WTC11 (cell line): ENCODE data around the gene LASP1NB. TPM values are rescaled to one million over a fixed set of nuclear protein-coding genes. Genes with fewer than 3 reads are reported as not detected.
"Not testable (repeated sequence)": the region's sequence is repeated elsewhere in the genome, so short reads cannot be mapped to it uniquely, and the experiment has no call there.

Source experiments
- ATAC-seq: fragments of 200-7000 bp; cut with Tn5 transposase; 2 replicates; pipeline ENCODE4 v1.10.0; 2021; ENCODE audit warnings: mild to moderate bottlenecking, moderate library complexity
- CTCF ChIA-PET: fragments of 300-600 bp; sonication (Branson Sonifier 250); formaldehyde crosslinking; loops from one replicate; lab custom pipeline; 2021; ENCODE audit warnings: antibody characterized with exemption; lab: Charles Lee
- POLR2A ChIA-PET: fragments of 350-600 bp; sonication (Branson Sonifier 250); formaldehyde crosslinking; loops from one replicate; lab custom pipeline; 2021; ENCODE audit warnings: antibody characterized with exemption; lab: Charles Lee
- DNase-seq: peaks from one replicate; pipeline ENCODE4 v3.0.0; 2021; ENCODE audit warnings: low spot score
- H3K27ac Mint-ChIP-seq: 2 replicates; pipeline ENCODE4 v1.8.0; 2021; ENCODE audit warnings: mixed read lengths
- H3K27me3 Mint-ChIP-seq: 2 replicates; pipeline ENCODE4 v1.8.0; 2021; ENCODE audit warnings: low read depth, mild to moderate bottlenecking, moderate library complexity, mixed read lengths
- H3K36me3 Mint-ChIP-seq: 2 replicates; pipeline ENCODE4 v1.8.0; 2021; ENCODE audit warnings: mixed read lengths
- H3K4me1 Mint-ChIP-seq: 2 replicates; pipeline ENCODE4 v1.8.0; 2022; ENCODE audit warnings: mixed read lengths
- H3K4me3 Mint-ChIP-seq: 2 replicates; pipeline ENCODE4 v1.8.0; 2021; ENCODE audit warnings: mild to moderate bottlenecking, moderate library complexity, mixed read lengths
- H3K9me3 Mint-ChIP-seq: 2 replicates; pipeline ENCODE4 v1.8.0; 2021; ENCODE audit warnings: mixed read lengths
- CBFB ChIP-seq: sonication (generic); formaldehyde crosslinking; IDR thresholded peaks from 2 replicates; pipeline ENCODE4 v1.8.1; 2022; ENCODE audit warnings: mild to moderate bottlenecking, low read depth, missing genetic modification reagents
- CREM ChIP-seq: sonication (generic); formaldehyde crosslinking; IDR thresholded peaks from 2 replicates; pipeline ENCODE4 v1.8.1; 2022; ENCODE audit warnings: mild to moderate bottlenecking, missing genetic modification reagents, moderate library complexity
- CTCF ChIP-seq: fragments of 200-600 bp; IDR thresholded peaks from 2 replicates; pipeline ENCODE4 v1.8.0; 2022; ENCODE audit warnings: antibody characterized with exemption
- ETV6 ChIP-seq: sonication (generic); formaldehyde crosslinking; IDR thresholded peaks from 2 replicates; pipeline ENCODE4 v1.8.1; 2022; ENCODE audit warnings: mild to moderate bottlenecking, missing genetic modification reagents
- GRHL2 ChIP-seq: fragments of 250-450 bp; sonication (Bioruptor Pico); IDR thresholded peaks from 2 replicates; pipeline ENCODE4 v1.8.0; 2022; ENCODE audit warnings: mild to moderate bottlenecking, moderate library complexity; ENCODE audit not compliant: insufficient replicate concordance, severe bottlenecking
- JAZF1 ChIP-seq: fragments of 250-450 bp; sonication (Bioruptor Pico); IDR thresholded peaks from 2 replicates; pipeline ENCODE4 v1.9.0; 2021; ENCODE audit warnings: moderate library complexity, mild to moderate bottlenecking, inconsistent platforms
- JUN ChIP-seq: sonication (generic); formaldehyde crosslinking; IDR thresholded peaks from 2 replicates; pipeline ENCODE4 v1.8.0; 2023; ENCODE audit warnings: mild to moderate bottlenecking, missing genetic modification reagents
- NR1H2 ChIP-seq: sonication (generic); formaldehyde crosslinking; IDR thresholded peaks from 2 replicates; pipeline ENCODE4 v1.9.0; 2021; ENCODE audit warnings: mild to moderate bottlenecking, moderate library complexity, missing genetic modification reagents
- PRRX2 ChIP-seq: fragments of 250-450 bp; sonication (Bioruptor Pico); IDR thresholded peaks from 2 replicates; pipeline ENCODE4 v1.8.0; 2021; ENCODE audit warnings: mild to moderate bottlenecking
- SMAD4 ChIP-seq: sonication (generic); formaldehyde crosslinking; IDR thresholded peaks from 2 replicates; pipeline ENCODE4 v1.8.0; 2022; ENCODE audit warnings: mild to moderate bottlenecking, missing genetic modification reagents
- ZNF121 ChIP-seq: sonication (generic); formaldehyde crosslinking; IDR thresholded peaks from 2 replicates; pipeline ENCODE4 v1.8.0; 2023; ENCODE audit warnings: missing genetic modification reagents
- microRNA-seq: library from miRNA; unstranded; fragments of <30 nt; microRNA quantifications from one replicate; pipeline ENCODE4 v1.2.0, GENCODE V29; 2022; ENCODE audit warnings: borderline number of aligned reads
- total RNA-seq: library from RNA; stranded (reverse); gene quantifications from 3 replicates; pipeline ENCODE4 v1.2.3, GENCODE V29; 2021

Gene LASP1NB

GRCh38 chr17:38970128-38970527 is 44.7 kb downstream of the LASP1NB start (continued):
- TF ChIP-seq GRHL2 (CRISPR knock-in tag) (no peak), PRRX2 (CRISPR knock-in tag) (no peak)

GRCh38 chr17:38970804-38971203 is 45.4 kb downstream of the LASP1NB start:
- no peak for ATAC-seq
- H3K36me3 Mint-ChIP-seq = no peaks in the 10 kb centered on the region
- CTCF ChIA-PET = interaction anchor here (0.6 to 5.0 kb wide), 12 partner anchors 10 to 236 kb away, joined by 3 to 27 read pairs (median 4); partner anchors contain the start of gene LASP1NB
- H3K27me3 Mint-ChIP-seq = no peaks in the 10 kb centered on the region; the same call in 1 of the 2 replicates
- no peaks in the 10 kb centered on the region for H3K9me3 Mint-ChIP-seq
- H3K4me3 Mint-ChIP-seq = no peak overlapping the region
- DNase-seq = no peak
- POLR2A ChIA-PET = no interaction called here
- H3K27ac Mint-ChIP-seq = no peak overlapping the region
- TF ChIP-seq CREM (CRISPR knock-in tag) (no peak), SMAD4 (CRISPR knock-in tag) (no peak)
- peaks cover 18% of the 10 kb centered on the region for H3K4me1 Mint-ChIP-seq

DNA sequence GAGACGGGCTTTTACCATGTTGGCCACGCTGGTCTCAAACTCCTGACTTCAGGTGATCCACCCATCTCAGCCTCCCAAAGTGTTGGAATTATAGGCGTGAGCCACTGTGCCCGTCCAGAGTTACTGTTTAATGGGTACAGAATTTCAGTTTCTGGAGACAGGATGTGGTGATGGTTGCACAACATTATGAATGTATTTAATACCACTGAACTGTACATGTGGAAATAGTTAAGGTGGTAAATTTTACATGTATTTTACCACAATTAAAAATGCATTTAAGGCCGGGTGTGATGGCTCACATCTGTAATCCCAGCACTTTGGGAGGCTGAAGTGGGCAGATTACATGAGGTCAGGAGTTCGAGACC is 50.8 kb downstream of the LASP1NB start:
- ATAC-seq, H3K9me3 Mint-ChIP-seq, H3K27me3 Mint-ChIP-seq, H3K27ac Mint-ChIP-seq, H3K36me3 Mint-ChIP-seq, H3K4me3 Mint-ChIP-seq, H3K4me1 Mint-ChIP-seq, DNase-seq: not testable (repeated sequence)
- POLR2A ChIA-PET = interaction anchor here (0.7 kb wide), 1 partner anchor 199 kb away, joined by 4 read pairs; no protein-coding TSS in a partner anchor
- CTCF ChIA-PET = interaction anchor here (1.7 kb wide), 1 partner anchor 199 kb away, joined by 4 read pairs; no protein-coding TSS in a partner anchor

DNA sequence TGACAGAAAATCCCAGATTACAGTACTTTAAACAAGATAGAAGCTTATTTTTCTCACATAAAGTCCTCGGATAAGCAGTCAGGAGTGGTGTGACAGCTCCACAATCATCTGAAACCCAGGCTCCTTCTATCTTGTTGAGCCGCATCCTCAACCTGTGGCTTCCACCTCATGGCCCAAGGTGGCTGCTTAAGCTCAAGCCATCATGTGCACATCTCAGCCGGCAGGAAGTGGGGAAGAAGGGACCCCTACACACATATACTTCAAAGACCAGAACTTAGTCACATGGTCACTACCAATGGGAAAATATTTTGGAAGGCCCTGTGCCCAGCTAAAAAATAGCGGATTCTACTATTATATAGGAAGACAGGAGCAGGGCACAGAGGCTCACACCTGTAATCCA is 52.8 kb downstream of the LASP1NB start:
- Mint-ChIP-seq H3K4me1 (no peaks in the 10 kb centered on the region), H3K9me3 (no peaks in the 10 kb centered on the region), H3K27me3 (no peaks in the 10 kb centered on the region), H3K4me3 (no peak overlapping the region), H3K36me3 (no peaks in the 10 kb centered on the region), H3K27ac (no peak overlapping the region)
- ChIA-PET POLR2A (no interaction called here), CTCF (interaction anchor here (0.9 to 2.3 kb wide), 2 partner anchors 54 to 197 kb away, joined by 3 to 8 read pairs; no protein-coding TSS in a partner anchor)
- ATAC-seq = no peak
- TF ChIP-seq CTCF (no peak), NR1H2 (no peak), JUN (no peak), JAZF1 (CRISPR knock-in tag) (no peak), ETV6 (CRISPR knock-in tag) (no peak), ZNF121 (CRISPR knock-in tag) (no peak), CBFB (CRISPR knock-in tag) (no peak)
- DNase-seq = no peak

Small RNA genes within 50 kb of the gene (microRNA-seq; reads per million reads assigned to microRNA genes)
- gene MIR6779 = not detected

Other genes with a start within 250 kb of the LASP1NB start
- gene MLLT6, start 220.3 kb upstream of the LASP1NB start, total RNA-seq = 34.4 to 48.0 TPM (median 36.6 TPM) in 3 replicates
- 12.1 to 15.7 TPM (median 15.6 TPM) in 3 replicates for gene CISD3, start 195.3 kb upstream of the LASP1NB start, total RNA-seq
- gene PCGF2, start 177.3 kb upstream of the LASP1NB start, total RNA-seq = 102 to 111 TPM (median 104 TPM) in 3 replicates
- 266 to 273 TPM (median 266 TPM) in 3 replicates for gene PSMB3, start 172.9 kb upstream of the LASP1NB start, total RNA-seq
- 54.0 to 61.9 TPM (median 57.3 TPM) in 3 replicates for gene PIP4K2B, start 126.1 kb upstream of the LASP1NB start, total RNA-seq
- 16.1 to 17.3 TPM (median 17.1 TPM) in 3 replicates for gene CWC25, start 100.3 kb upstream of the LASP1NB start, total RNA-seq
- 1,832 to 2,028 TPM (median 1,945 TPM) in 3 replicates for gene RPL23, start 71.9 kb upstream of the LASP1NB start, total RNA-seq
- gene LASP1, start 55.6 kb upstream of the LASP1NB start, total RNA-seq = 126 to 139 TPM (median 128 TPM) in 3 replicates
- not detected in 3 replicates for gene FBXO47, start 41.8 kb downstream of the LASP1NB start, total RNA-seq
- 4.1 to 5.4 TPM (median 4.1 TPM) in 3 replicates for gene PLXDC1, start 226.0 kb downstream of the LASP1NB start, total RNA-seq
- gene ARL5C, start 240.5 kb downstream of the LASP1NB start, total RNA-seq = not detected in 3 replicates